IMR-90 (cell line): ENCODE results near the gene UCKL1. TPM values are rescaled to one million over a fixed set of nuclear protein-coding genes. Genes with fewer than 3 reads are reported as not detected.

Source experiments
- ATAC-seq: fragments of 200-7000 bp; cut with Tn5 transposase; 2 replicates; pipeline ENCODE4 v1.9.1; 2020; ENCODE audit warnings: low read depth, mild to moderate bottlenecking, moderate library complexity
- BruUV-seq: library from RNA; stranded (reverse); fragments of 400-500 nt; replicated peaks from 2 replicates; lab custom pipeline; 2021; lab: Mats Ljungman, UMichigan
- CTCF ChIA-PET: fragments of 300-600 bp; formaldehyde crosslinking; extraction: SDS; loops from one replicate; lab custom pipeline; 2021; ENCODE audit warnings: antibody characterized with exemption; lab: Yijun Ruan, JAX
- POLR2A ChIA-PET: fragments of 300-600 bp; sonication (Branson Sonifier 250); formaldehyde crosslinking; loops from one replicate; lab custom pipeline; 2022; ENCODE audit warnings: antibody characterized with exemption; ENCODE audit not compliant: unreplicated experiment; lab: Charles Lee
- DNase-seq: peaks from one replicate; pipeline ENCODE4 v3.0.0; 2013
- H2AFZ ChIP-seq: replicated peaks from 2 replicates; pipeline ENCODE3; 2013; ENCODE audit warnings: low read length, mild to moderate bottlenecking; ENCODE audit not compliant: poor library complexity
- H2AK5ac ChIP-seq: 2 replicates; pipeline ENCODE4 v1.6.1; 2013; ENCODE audit warnings: low read depth, low read length, inconsistent platforms
- H2AK9ac ChIP-seq: replicated peaks from 2 replicates; pipeline ENCODE3; 2013; ENCODE audit warnings: mild to moderate bottlenecking, low read depth, low read length, moderate library complexity; ENCODE audit not compliant: poor library complexity
- H2BK120ac ChIP-seq: 2 replicates; pipeline ENCODE4 v1.6.1; 2013; ENCODE audit warnings: low read depth, low read length, inconsistent platforms
- H2BK15ac ChIP-seq: 3 replicates; pipeline ENCODE4 v1.6.1; 2013; ENCODE audit warnings: low read depth, low read length, inconsistent platforms
- H2BK20ac ChIP-seq: 2 replicates; pipeline ENCODE4 v1.6.1; 2013; ENCODE audit warnings: low read depth, mild to moderate bottlenecking, inconsistent platforms, low read length, moderate library complexity
- H2BK5ac ChIP-seq: 2 replicates; pipeline ENCODE4 v1.6.1; 2013; ENCODE audit warnings: mild to moderate bottlenecking, low read depth, low read length, inconsistent platforms; ENCODE audit not compliant: poor library complexity, severe bottlenecking
- H3K14ac ChIP-seq: replicated peaks from 2 replicates; pipeline ENCODE4 v1.6.1; 2013; ENCODE audit warnings: low read depth, low read length, inconsistent platforms
- H3K18ac ChIP-seq: 2 replicates; pipeline ENCODE4 v1.6.1; 2013; ENCODE audit warnings: low read depth, low read length, control low read depth
- H3K23ac ChIP-seq: 2 replicates; pipeline ENCODE4 v1.6.1; 2013; ENCODE audit warnings: low read depth, low read length, inconsistent platforms
- H3K27ac ChIP-seq: 2 replicates; pipeline ENCODE4 v1.5.1; 2013; ENCODE audit warnings: mild to moderate bottlenecking, control low read depth, low read length; ENCODE audit not compliant: insufficient read depth
- H3K27me3 ChIP-seq: 2 replicates; pipeline ENCODE4 v1.6.1; 2013; ENCODE audit warnings: low read length; ENCODE audit not compliant: control insufficient read depth, insufficient read depth
- H3K36me3 ChIP-seq: 2 replicates; pipeline ENCODE4 v1.6.1; 2013; ENCODE audit warnings: low read length, mixed read lengths; ENCODE audit not compliant: control insufficient read depth, insufficient read depth
- H3K4ac ChIP-seq: 2 replicates; pipeline ENCODE4 v1.6.1; 2013; ENCODE audit warnings: low read depth, low read length, inconsistent platforms
- H3K4me1 ChIP-seq: 2 replicates; pipeline ENCODE4 v1.6.1; 2013; ENCODE audit warnings: low read length, mixed read lengths; ENCODE audit not compliant: control insufficient read depth, insufficient read depth
- H3K4me2 ChIP-seq: 2 replicates; pipeline ENCODE4 v1.6.1; 2013; ENCODE audit warnings: low read depth, mild to moderate bottlenecking, control low read depth, low read length, moderate library complexity
- H3K4me3 ChIP-seq: 2 replicates; pipeline ENCODE4 v1.5.1; 2013; ENCODE audit warnings: low read depth, mild to moderate bottlenecking, control low read depth, low read length, moderate library complexity; ENCODE audit not compliant: insufficient read depth
- H3K56ac ChIP-seq: 2 replicates; pipeline ENCODE4 v1.6.1; 2013; ENCODE audit warnings: low read length, inconsistent platforms; ENCODE audit not compliant: insufficient read depth; ENCODE audit errors: extremely low read depth
- H3K79me1 ChIP-seq, 2 experiments: 2 replicates each; pipeline ENCODE4 v1.6.1; 2013; ENCODE audit warnings: low read length in 2 of 2, inconsistent platforms in 1 of 2, low read depth in 1 of 2
- H3K9ac ChIP-seq: 2 replicates; pipeline ENCODE4 v1.6.1; 2013; ENCODE audit warnings: low read depth, low read length, control low read depth
- H3K9me1 ChIP-seq: 2 replicates; pipeline ENCODE4 v1.6.1; 2013; ENCODE audit warnings: low read length, inconsistent platforms; ENCODE audit not compliant: insufficient read depth
- H3K9me3 ChIP-seq: 2 replicates; pipeline ENCODE4 v1.6.1; 2013; ENCODE audit warnings: low read length; ENCODE audit not compliant: control insufficient read depth, insufficient read depth
- H4K20me1 ChIP-seq: 2 replicates; pipeline ENCODE4 v1.6.1; 2013; ENCODE audit warnings: low read length, inconsistent platforms; ENCODE audit not compliant: insufficient read depth
- H4K5ac ChIP-seq: 2 replicates; pipeline ENCODE4 v1.6.1; 2013; ENCODE audit warnings: mild to moderate bottlenecking, low read depth, low read length, control low read depth
- H4K8ac ChIP-seq, 2 experiments: 2 replicates each; pipeline ENCODE4 v1.6.1; 2013; ENCODE audit warnings: low read depth in 2 of 2, low read length in 2 of 2, control low read depth in 1 of 2, inconsistent platforms in 1 of 2
- H4K91ac ChIP-seq: 2 replicates; pipeline ENCODE4 v1.6.1; 2013; ENCODE audit warnings: low read depth, low read length, inconsistent platforms; ENCODE audit not compliant: insufficient read depth
- BHLHE40 ChIP-seq: fragments of 150-350 bp; IDR thresholded peaks from 2 replicates; pipeline ENCODE4 v1.6.1; 2016; ENCODE audit warnings: mild to moderate bottlenecking, low read depth, low read length
- CEBPB ChIP-seq: IDR thresholded peaks from 2 replicates; pipeline ENCODE4 v1.6.1; 2012; ENCODE audit warnings: low read depth, low read length, improper control_type of control experiment
- CHD1 ChIP-seq: IDR thresholded peaks from 2 replicates; pipeline ENCODE4 v1.6.1; 2012; ENCODE audit warnings: low read depth, low read length, improper control_type of control experiment
- FOS ChIP-seq: fragments of 150-350 bp; IDR thresholded peaks from 2 replicates; pipeline ENCODE4 v1.6.1; 2016; ENCODE audit warnings: low read depth, low read length
- MAFK ChIP-seq: IDR thresholded peaks from 2 replicates; pipeline ENCODE4 v1.6.1; 2012; ENCODE audit warnings: low read depth, low read length, improper control_type of control experiment
- MAZ ChIP-seq: IDR thresholded peaks from 2 replicates; pipeline ENCODE4 v1.6.1; 2012; ENCODE audit warnings: low read depth, mild to moderate bottlenecking, low read length, improper control_type of control experiment, moderate library complexity, borderline replicate concordance
- MXI1 ChIP-seq: IDR thresholded peaks from 2 replicates; pipeline ENCODE4 v1.6.1; 2012; ENCODE audit warnings: low read depth, mild to moderate bottlenecking, low read length, moderate library complexity, borderline replicate concordance
- NFE2L2 ChIP-seq: fragments of 150-350 bp; IDR thresholded peaks from 2 replicates; pipeline ENCODE4 v1.6.1; 2016; ENCODE audit warnings: low read depth, mild to moderate bottlenecking, low read length
- POLR2A ChIP-seq: IDR thresholded peaks from 2 replicates; pipeline ENCODE4 v1.6.1; 2012; ENCODE audit warnings: mild to moderate bottlenecking, low read depth, low read length
- RFX5 ChIP-seq: IDR thresholded peaks from 2 replicates; pipeline ENCODE4 v1.8.0; 2012; ENCODE audit warnings: low read depth, mild to moderate bottlenecking, low read length, moderate library complexity
- SMC3 ChIP-seq: fragments of 150-350 bp; IDR thresholded peaks from 2 replicates; pipeline ENCODE4 v1.6.1; 2016; ENCODE audit warnings: low read depth, mild to moderate bottlenecking, antibody characterized with exemption, low read length, moderate library complexity
- WGBS, 2 experiments: methylation state at CpG; one replicate each; pipeline versions ENCODE4 v1.1.5 to v1.1.7; 2013; ENCODE audit warnings: missing lambda C conversion rate in 2 of 2; ENCODE audit not compliant: insufficient read length in 1 of 2; ENCODE audit errors: extremely low coverage in 2 of 2; 5-methylcytosine and 5-hydroxymethylcytosine counted together
- dilution Hi-C: fragments of 300-500 bp; cut with HindIII; formaldehyde crosslinking; loops from one replicate; pipeline ENCODE4 v1.14.3; 2018; ENCODE audit warnings: low sequenced_read_pairs; ENCODE audit not compliant: unreplicated experiment
- in situ Hi-C: fragments of 300-500 bp; cut with MboI; formaldehyde crosslinking; loops from 3 replicates; pipeline ENCODE4 v1.14.3; 2019; ENCODE audit warnings: low sequenced_read_pairs, inconsistent platforms, mixed read lengths
- intact Hi-C: fragments of 100-400 bp; cut with micrococcal nuclease; formaldehyde crosslinking; loops from 2 replicates; pipeline ENCODE4 v1.10.0; 2022
- polyA plus RNA-seq, 3 experiments: library from polyadenylated mRNA; depleted of rRNA; stranded (reverse); fragments of >200 nt; gene quantifications; 2 replicates each; pipeline ENCODE4 v1.2.3, GENCODE V29; 2012; ENCODE audit warnings: low replicate concordance in 1 of 3
- total RNA-seq: library from RNA; depleted of rRNA; stranded (reverse); fragments of >200 nt; gene quantifications from 2 replicates; pipeline ENCODE4 v1.2.3, GENCODE V29; 2012
- TF ChIP-seq, protein P1 (sequence below): fragments of 150-350 bp; IDR thresholded peaks from 2 replicates; pipeline ENCODE4 v1.6.1; 2016; ENCODE audit warnings: low read depth, mild to moderate bottlenecking, low read length, moderate library complexity, borderline replicate concordance
- TF ChIP-seq, protein P2 (sequence below): fragments of 150-350 bp; IDR thresholded peaks from 2 replicates; pipeline ENCODE4 v1.6.1; 2017; ENCODE audit warnings: mild to moderate bottlenecking, antibody characterized with exemption, low read length, low read depth

The UCKL1 gene
- total and polyA plus RNA-seq, 2 of the 4 experiments (the other 2 are of a cell fraction): 16.7 to 54.7 TPM

- Histone ChIP-seq H3K79me1 (peaks cover 3 to 4% of the 10 kb centered on the region in 2 experiments; a peak in 3 of 4 replicates), H3K56ac (no peak overlapping the region), H3K9ac (peak overlapping the region; percentile 4; the same call in 1 of the 2 replicates), H3K4ac (peak overlapping the region; percentile 32), H3K9me1 (peaks cover 17% of the 10 kb centered on the region; the same call in 1 of the 2 replicates), H2BK20ac (peak overlapping the region; percentile 12; the same call in 1 of the 2 replicates), H3K4me3 (peak overlapping the region; percentile 45), H3K27me3 (no peaks in the 10 kb centered on the region), H2AK9ac (peak overlapping the region; percentile 70), H2AFZ (peak overlapping the region; percentile 99), H3K23ac (no peak overlapping the region), H2BK5ac (no peak overlapping the region), H3K18ac (no peak overlapping the region), H2BK120ac (peak overlapping the region; percentile 7; the same call in 1 of the 2 replicates), H3K36me3 (no peaks in the 10 kb centered on the region), H2AK5ac (peak overlapping the region; percentile 54), H4K20me1 (no peaks in the 10 kb centered on the region), H3K4me1 (peaks cover 27% of the 10 kb centered on the region), H4K5ac (no peak overlapping the region), H4K8ac (peak overlapping the region in 1 of 2 experiments; percentile 79; a peak in 1 of 4 replicates), H3K9me3 (no peaks in the 10 kb centered on the region), H3K14ac (no peak overlapping the region), H3K27ac (no peak overlapping the region; the same call in 1 of the 2 replicates), H4K91ac (peak overlapping the region; percentile 30; the same call in 1 of the 2 replicates), H3K4me2 (peak overlapping the region; percentile 80), H2BK15ac (peak overlapping the region; percentile 54; the same call in 1 of the 3 replicates)
- dilution Hi-C loops (no loop called here), in situ Hi-C loops (loop anchor here (10.0 kb wide), 1 partner anchor 439 kb away; the partner anchor contains the start of gene PTK6), intact Hi-C loops (loop anchor here (5.0 kb wide), 1 partner anchor 197 kb away; no protein-coding TSS in a partner anchor)
- ChIA-PET CTCF (interaction anchor here (0.6 to 0.9 kb wide), 4 partner anchors 17 to 436 kb away, joined by 3 to 5 read pairs (median 4); partner anchors contain the start of genes PTK6, TPD52L2 and UCKL1), POLR2A (interaction anchor here (0.6 kb wide), 2 partner anchors 435 to 446 kb away, joined by 3 read pairs; no protein-coding TSS in a partner anchor)
- 15% methylated on average over 19 of the region's 37 CpGs; no CpG with 5 or more reads in 1 of the 2 experiments for WGBS, 2 experiments
- DNase-seq (peak; percentile 79), ATAC-seq (peak; percentile 76)
- no TSS peak for BruUV-seq
- TF ChIP-seq RFX5: no peak
- peak; percentile 87 for TF ChIP-seq MAZ
- TF ChIP-seq BHLHE40: peak; percentile 78
- no peak for TF ChIP-seq NFE2L2
- TF ChIP-seq, protein P1, sequence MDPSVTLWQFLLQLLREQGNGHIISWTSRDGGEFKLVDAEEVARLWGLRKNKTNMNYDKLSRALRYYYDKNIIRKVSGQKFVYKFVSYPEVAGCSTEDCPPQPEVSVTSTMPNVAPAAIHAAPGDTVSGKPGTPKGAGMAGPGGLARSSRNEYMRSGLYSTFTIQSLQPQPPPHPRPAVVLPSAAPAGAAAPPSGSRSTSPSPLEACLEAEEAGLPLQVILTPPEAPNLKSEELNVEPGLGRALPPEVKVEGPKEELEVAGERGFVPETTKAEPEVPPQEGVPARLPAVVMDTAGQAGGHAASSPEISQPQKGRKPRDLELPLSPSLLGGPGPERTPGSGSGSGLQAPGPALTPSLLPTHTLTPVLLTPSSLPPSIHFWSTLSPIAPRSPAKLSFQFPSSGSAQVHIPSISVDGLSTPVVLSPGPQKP: no peak
- no peak for TF ChIP-seq CEBPB
- no peak for TF ChIP-seq CHD1
- no peak for TF ChIP-seq MAFK
- TF ChIP-seq SMC3: peak; percentile 88
- TF ChIP-seq, protein P2, sequence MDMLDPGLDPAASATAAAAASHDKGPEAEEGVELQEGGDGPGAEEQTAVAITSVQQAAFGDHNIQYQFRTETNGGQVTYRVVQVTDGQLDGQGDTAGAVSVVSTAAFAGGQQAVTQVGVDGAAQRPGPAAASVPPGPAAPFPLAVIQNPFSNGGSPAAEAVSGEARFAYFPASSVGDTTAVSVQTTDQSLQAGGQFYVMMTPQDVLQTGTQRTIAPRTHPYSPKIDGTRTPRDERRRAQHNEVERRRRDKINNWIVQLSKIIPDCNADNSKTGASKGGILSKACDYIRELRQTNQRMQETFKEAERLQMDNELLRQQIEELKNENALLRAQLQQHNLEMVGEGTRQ: no peak
- TF ChIP-seq POLR2A: no peak
- TF ChIP-seq FOS: no peak
- TF ChIP-seq MXI1: peak; percentile 93
Measured at GRCh38 chr20:63973636-63974401, 17.6 kb upstream of the UCKL1 start.
